Measurements from ENCODE around the gene WDR46. TPM values are rescaled to one million over a fixed set of nuclear protein-coding genes. Genes with fewer than 3 reads are reported as not detected.

WDR46 gene
- total and polyA plus RNA-seq, 2 of the 8 experiments (the other 6 are each of a cell fraction or from before 2014, with no cell fraction given), result 69.7 to 91.0 TPM

DNA sequence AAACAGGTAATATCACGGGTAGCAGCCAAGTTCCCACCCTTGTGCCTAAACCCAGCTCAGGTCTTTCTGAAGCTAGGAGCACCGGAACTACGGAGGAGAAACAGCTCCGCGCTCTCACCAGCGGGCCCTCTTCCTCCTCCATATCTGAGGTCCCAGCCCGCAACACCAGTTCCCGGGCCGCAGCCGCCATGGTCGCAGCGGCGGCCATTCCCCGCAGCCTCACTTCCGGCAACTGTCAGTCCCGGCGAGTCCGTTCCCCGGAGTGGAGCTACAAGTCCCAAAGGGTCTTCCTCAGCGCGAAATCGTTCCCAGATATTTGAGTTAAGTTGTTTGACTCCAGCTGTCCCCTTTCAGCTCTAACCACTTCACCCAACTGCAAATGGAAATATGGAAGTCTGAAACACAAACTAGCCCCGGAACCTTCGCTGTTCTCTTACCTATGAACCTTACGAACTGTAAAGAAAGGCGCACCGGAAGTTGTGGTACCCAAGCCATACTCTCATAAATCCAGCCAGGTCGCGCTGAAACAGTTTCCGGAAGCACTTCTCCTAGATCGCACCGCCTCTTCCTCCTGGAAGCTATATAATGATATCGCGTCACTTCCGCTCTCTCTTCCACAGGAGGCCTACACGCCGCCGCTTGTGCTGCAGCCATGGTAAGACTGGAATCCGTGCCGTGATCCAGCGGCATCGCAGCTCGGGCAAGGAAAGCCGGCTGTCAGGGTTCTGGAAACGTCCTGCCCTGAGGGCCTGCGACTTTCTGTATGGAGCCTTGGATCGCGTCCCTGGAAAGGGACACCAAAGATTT is 17.4 kb downstream of the WDR46 start, which contains the start of the genes RPS18 and VPS52 (continued):
- peak; percentile 32 to 74; a peak in 3 of 4 replicates for TF ChIP-seq SIN3A (conservative IDR thresholded peaks at IDR 0.05 in 1 of 2, IDR thresholded peaks at IDR 0.05 in 1 of 2; ENCODE audit: low read depth in 1 of 2, low read length in 2 of 2)
- TF ChIP-seq TCF12 (IDR thresholded peaks at IDR 0.05; ENCODE audit: low read depth, low read length), result no peak
- TF ChIP-seq SP4 (IDR thresholded peaks at IDR 0.05; ENCODE audit: low read length), result 0 out of 2 replicates have a peak, but pooled peaks have one; percentile 93
- no peak for TF ChIP-seq CBX8 (IDR thresholded peaks at IDR 0.05; ENCODE audit: borderline replicate concordance, low read depth, low read length)
- peak; percentile 54; the same call in 1 of the 2 replicates for TF ChIP-seq SP1 (IDR thresholded peaks at IDR 0.05; ENCODE audit: low read depth, low read length)
- peak; percentile 94 for TF ChIP-seq KDM5A (IDR thresholded peaks at IDR 0.05; ENCODE audit: low read length)
- TF ChIP-seq, protein P1, sequence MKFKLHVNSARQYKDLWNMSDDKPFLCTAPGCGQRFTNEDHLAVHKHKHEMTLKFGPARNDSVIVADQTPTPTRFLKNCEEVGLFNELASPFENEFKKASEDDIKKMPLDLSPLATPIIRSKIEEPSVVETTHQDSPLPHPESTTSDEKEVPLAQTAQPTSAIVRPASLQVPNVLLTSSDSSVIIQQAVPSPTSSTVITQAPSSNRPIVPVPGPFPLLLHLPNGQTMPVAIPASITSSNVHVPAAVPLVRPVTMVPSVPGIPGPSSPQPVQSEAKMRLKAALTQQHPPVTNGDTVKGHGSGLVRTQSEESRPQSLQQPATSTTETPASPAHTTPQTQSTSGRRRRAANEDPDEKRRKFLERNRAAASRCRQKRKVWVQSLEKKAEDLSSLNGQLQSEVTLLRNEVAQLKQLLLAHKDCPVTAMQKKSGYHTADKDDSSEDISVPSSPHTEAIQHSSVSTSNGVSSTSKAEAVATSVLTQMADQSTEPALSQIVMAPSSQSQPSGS (IDR thresholded peaks at IDR 0.05; ENCODE audit: low read length), result peak; percentile 71; the same call in 1 of the 2 replicates
- peak; percentile 97 for TF ChIP-seq TAF1 (IDR thresholded peaks at IDR 0.05; ENCODE audit: low read depth, low read length)
- TF ChIP-seq POLR2A (IDR thresholded peaks at IDR 0.05; ENCODE audit: control extremely low read depth in 1 of 2, low read depth in 2 of 2, low read length in 2 of 2), result peak in 1 of 2 experiments; percentile 98; a peak in 2 of 3 replicates
- 0 out of 2 replicates have a peak, but pooled peaks have one; percentile 18 for TF ChIP-seq SIX5 (IDR thresholded peaks at IDR 0.05; ENCODE audit: low read depth, low read length)
- TF ChIP-seq BRCA1 (IDR thresholded peaks at IDR 0.05; ENCODE audit: low read depth, low read length), result no peak
- no peak; the same call in 1 of the 2 replicates for TF ChIP-seq RBBP5 (IDR thresholded peaks at IDR 0.05; ENCODE audit: borderline replicate concordance, low read depth, low read length)
- TF ChIP-seq TAF7 (optimal IDR thresholded peaks at IDR 0.05; ENCODE audit: borderline replicate concordance, low read depth, low read length), result peak; percentile 95
- TF ChIP-seq FOSL1 (IDR thresholded peaks at IDR 0.05; ENCODE audit: insufficient read depth, low read depth, low read length), result no peak
- TF ChIP-seq GABPA (IDR thresholded peaks at IDR 0.05; ENCODE audit: borderline replicate concordance, insufficient read depth, low read length), result peak; percentile 93
- no peak for TF ChIP-seq TEAD4 (IDR thresholded peaks at IDR 0.05; ENCODE audit: low read depth, low read length)
- TF ChIP-seq, protein P2, sequence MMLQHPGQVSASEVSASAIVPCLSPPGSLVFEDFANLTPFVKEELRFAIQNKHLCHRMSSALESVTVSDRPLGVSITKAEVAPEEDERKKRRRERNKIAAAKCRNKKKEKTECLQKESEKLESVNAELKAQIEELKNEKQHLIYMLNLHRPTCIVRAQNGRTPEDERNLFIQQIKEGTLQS (IDR thresholded peaks at IDR 0.05; ENCODE audit: insufficient read depth, low read depth, low read length), result no peak
- no peak for TF ChIP-seq CBX5 (IDR thresholded peaks at IDR 0.05; ENCODE audit: low read depth, low read length)
- TF ChIP-seq KDM4A (IDR thresholded peaks at IDR 0.05; ENCODE audit: low read depth, low read length, severe bottlenecking), result peak; percentile 88
- no peak for TF ChIP-seq BCL11A (IDR thresholded peaks at IDR 0.05; ENCODE audit: low read depth in 2 of 2, low read length in 2 of 2)
- TF ChIP-seq, protein P3, sequence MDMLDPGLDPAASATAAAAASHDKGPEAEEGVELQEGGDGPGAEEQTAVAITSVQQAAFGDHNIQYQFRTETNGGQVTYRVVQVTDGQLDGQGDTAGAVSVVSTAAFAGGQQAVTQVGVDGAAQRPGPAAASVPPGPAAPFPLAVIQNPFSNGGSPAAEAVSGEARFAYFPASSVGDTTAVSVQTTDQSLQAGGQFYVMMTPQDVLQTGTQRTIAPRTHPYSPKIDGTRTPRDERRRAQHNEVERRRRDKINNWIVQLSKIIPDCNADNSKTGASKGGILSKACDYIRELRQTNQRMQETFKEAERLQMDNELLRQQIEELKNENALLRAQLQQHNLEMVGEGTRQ (IDR thresholded peaks at IDR 0.05; ENCODE audit: low read length), result no peak
